Activated naive CD8-positive, alpha-beta T cell treated with anti-CD3 and anti-CD28 coated beads, Interleukin-2, amount 50 U/mL, for 24 hours (primary cell): Measurements from ENCODE around the gene PKN2.

ENCODE experiments used
- ATAC-seq: fragments of 150-1000 bp; cut with Tn5 transposase; one replicate; pipeline ENCODE4 v1.10.0; 2021
- DNase-seq: peaks from one replicate; pipeline ENCODE4 v3.0.0; 2021
- H3K27ac Mint-ChIP-seq: one replicate; pipeline ENCODE4 v1.8.0; 2021; ENCODE audit warnings: mild to moderate bottlenecking, mixed read lengths
- H3K27me3 Mint-ChIP-seq: one replicate; pipeline ENCODE4 v1.8.0; 2021; ENCODE audit warnings: mixed read lengths
- H3K36me3 Mint-ChIP-seq: one replicate; pipeline ENCODE4 v1.8.0; 2021; ENCODE audit warnings: low read depth, mixed read lengths
- H3K4me1 Mint-ChIP-seq: one replicate; pipeline ENCODE4 v1.8.0; 2021; ENCODE audit warnings: mixed read lengths
- H3K4me3 Mint-ChIP-seq: one replicate; pipeline ENCODE4 v1.8.0; 2021; ENCODE audit warnings: mild to moderate bottlenecking, moderate library complexity, mixed read lengths
- H3K9me3 Mint-ChIP-seq: one replicate; pipeline ENCODE4 v1.8.0; 2021; ENCODE audit warnings: mixed read lengths

The PKN2 gene

GRCh38 chr1:88777604-88778149 is 93.6 kb downstream of the PKN2 start:
- Mint-ChIP-seq H3K27ac (no peak overlapping the region), H3K9me3 (no peaks in the 10 kb centered on the region), H3K4me1 (peaks cover 20% of the 10 kb centered on the region), H3K36me3 (peaks cover 51% of the 10 kb centered on the region), H3K4me3 (no peak overlapping the region), H3K27me3 (no peaks in the 10 kb centered on the region)
- ATAC-seq (no peak), DNase-seq (no peak)

GRCh38 chr1:88779880-88780279 is 95.8 kb downstream of the PKN2 start:
- H3K27me3 Mint-ChIP-seq: no peaks in the 10 kb centered on the region
- no peak overlapping the region for H3K27ac Mint-ChIP-seq
- ATAC-seq (no peak), DNase-seq (no peak)
- peaks cover 39% of the 10 kb centered on the region for H3K36me3 Mint-ChIP-seq
- peaks cover 3% of the 10 kb centered on the region for H3K4me1 Mint-ChIP-seq
- no peaks in the 10 kb centered on the region for H3K9me3 Mint-ChIP-seq
- no peak overlapping the region for H3K4me3 Mint-ChIP-seq

- DNase-seq (no peak), ATAC-seq (no peak)
- H3K36me3 Mint-ChIP-seq: peaks cover 40% of the 10 kb centered on the region
- no peak overlapping the region for H3K27ac Mint-ChIP-seq
- no peak overlapping the region for H3K4me3 Mint-ChIP-seq
- H3K4me1 Mint-ChIP-seq: no peaks in the 10 kb centered on the region
- no peaks in the 10 kb centered on the region for H3K27me3 Mint-ChIP-seq
- no peaks in the 10 kb centered on the region for H3K9me3 Mint-ChIP-seq
These were observed 96.4 kb downstream of the PKN2 start for GRCh38 chr1:88780485-88780884.

- ATAC-seq (no peak), DNase-seq (no peak)
- Mint-ChIP-seq H3K36me3 (peaks cover 25% of the 10 kb centered on the region), H3K4me1 (no peaks in the 10 kb centered on the region), H3K27me3 (no peaks in the 10 kb centered on the region), H3K9me3 (no peaks in the 10 kb centered on the region), H3K27ac (no peak overlapping the region), H3K4me3 (no peak overlapping the region)
These were observed 99.1 kb downstream of the PKN2 start for GRCh38 chr1:88783145-88783544.

GRCh38 chr1:88784551-88784950 is 100.5 kb downstream of the PKN2 start:
- H3K4me3 Mint-ChIP-seq: no peak overlapping the region
- H3K9me3 Mint-ChIP-seq: no peaks in the 10 kb centered on the region
- no peak for ATAC-seq
- DNase-seq: no peak
- no peaks in the 10 kb centered on the region for H3K27me3 Mint-ChIP-seq
- H3K27ac Mint-ChIP-seq: no peak overlapping the region
- H3K36me3 Mint-ChIP-seq: peaks cover 25% of the 10 kb centered on the region
- H3K4me1 Mint-ChIP-seq: no peaks in the 10 kb centered on the region

GRCh38 chr1:88787023-88787903 is 103.2 kb downstream of the PKN2 start:
- Mint-ChIP-seq H3K27ac (no peak overlapping the region), H3K9me3 (no peaks in the 10 kb centered on the region), H3K36me3 (peaks cover 33% of the 10 kb centered on the region), H3K4me3 (no peak overlapping the region), H3K27me3 (no peaks in the 10 kb centered on the region), H3K4me1 (no peaks in the 10 kb centered on the region)
- no peak for ATAC-seq
- DNase-seq: no peak

GRCh38 chr1:88791192-88791591 is 107.1 kb downstream of the PKN2 start:
- Mint-ChIP-seq H3K27me3 (no peaks in the 10 kb centered on the region), H3K4me3 (no peak overlapping the region), H3K36me3 (peaks cover 23% of the 10 kb centered on the region), H3K9me3 (no peaks in the 10 kb centered on the region), H3K27ac (no peak overlapping the region), H3K4me1 (no peaks in the 10 kb centered on the region)
- no peak for DNase-seq
- ATAC-seq: no peak

- Mint-ChIP-seq H3K4me1 (peaks cover 4% of the 10 kb centered on the region), H3K27ac (no peak overlapping the region)
These were observed 115.4 kb downstream of the PKN2 start for GRCh38 chr1:88799491-88799890.

GRCh38 chr1:88800382-88801051 is 116.4 kb downstream of the PKN2 start:
- ATAC-seq: peak; percentile 46
- no peak overlapping the region for H3K4me3 Mint-ChIP-seq
- DNase-seq: peak; percentile 37
- peaks cover 4% of the 10 kb centered on the region for H3K4me1 Mint-ChIP-seq
- no peaks in the 10 kb centered on the region for H3K9me3 Mint-ChIP-seq
- H3K27ac Mint-ChIP-seq: no peak overlapping the region
- H3K27me3 Mint-ChIP-seq: no peaks in the 10 kb centered on the region
- peaks cover 36% of the 10 kb centered on the region for H3K36me3 Mint-ChIP-seq

More at GRCh38 chr1:88799491-88799890, 115.4 kb downstream of the PKN2 start:
- Mint-ChIP-seq H3K36me3 (peaks cover 34% of the 10 kb centered on the region), H3K9me3 (no peaks in the 10 kb centered on the region), H3K27me3 (no peaks in the 10 kb centered on the region), H3K4me3 (no peak overlapping the region)
- DNase-seq (no peak), ATAC-seq (no peak)

- Mint-ChIP-seq H3K4me1 (peaks cover 4% of the 10 kb centered on the region), H3K36me3 (peaks cover 39% of the 10 kb centered on the region), H3K27me3 (no peaks in the 10 kb centered on the region), H3K9me3 (no peaks in the 10 kb centered on the region), H3K4me3 (no peak overlapping the region), H3K27ac (no peak overlapping the region)
- DNase-seq: no peak
- no peak for ATAC-seq
These were observed 117.6 kb downstream of the PKN2 start for GRCh38 chr1:88801575-88802208.

GRCh38 chr1:88802404-88802803 is 118.3 kb downstream of the PKN2 start:
- ATAC-seq (no peak), DNase-seq (no peak)
- Mint-ChIP-seq H3K27me3 (no peaks in the 10 kb centered on the region), H3K27ac (no peak overlapping the region), H3K36me3 (peaks cover 41% of the 10 kb centered on the region), H3K9me3 (no peaks in the 10 kb centered on the region), H3K4me3 (no peak overlapping the region), H3K4me1 (peaks cover 4% of the 10 kb centered on the region)

- Mint-ChIP-seq H3K4me1 (peaks cover 4% of the 10 kb centered on the region), H3K27me3 (no peaks in the 10 kb centered on the region), H3K27ac (peak overlapping the region; percentile 6), H3K4me3 (no peak overlapping the region), H3K36me3 (peaks cover 40% of the 10 kb centered on the region), H3K9me3 (no peaks in the 10 kb centered on the region)
- ATAC-seq (no peak), DNase-seq (no peak)
These were observed 118.9 kb downstream of the PKN2 start for GRCh38 chr1:88802950-88803349.

GRCh38 chr1:88803444-88803843 is 119.4 kb downstream of the PKN2 start:
- ATAC-seq (no peak), DNase-seq (no peak)
- Mint-ChIP-seq H3K9me3 (no peaks in the 10 kb centered on the region), H3K4me1 (peaks cover 4% of the 10 kb centered on the region), H3K36me3 (peaks cover 40% of the 10 kb centered on the region), H3K27me3 (no peaks in the 10 kb centered on the region), H3K4me3 (no peak overlapping the region), H3K27ac (no peak overlapping the region)

- ATAC-seq (no peak), DNase-seq (no peak)
- Mint-ChIP-seq H3K9me3 (no peaks in the 10 kb centered on the region), H3K4me1 (no peaks in the 10 kb centered on the region), H3K36me3 (peaks cover 25% of the 10 kb centered on the region), H3K4me3 (no peak overlapping the region), H3K27ac (no peak overlapping the region), H3K27me3 (no peaks in the 10 kb centered on the region)
These were observed 128.3 kb downstream of the PKN2 start for GRCh38 chr1:88812366-88812765.
